ENCODE data around the gene GRIK3.

DNA sequence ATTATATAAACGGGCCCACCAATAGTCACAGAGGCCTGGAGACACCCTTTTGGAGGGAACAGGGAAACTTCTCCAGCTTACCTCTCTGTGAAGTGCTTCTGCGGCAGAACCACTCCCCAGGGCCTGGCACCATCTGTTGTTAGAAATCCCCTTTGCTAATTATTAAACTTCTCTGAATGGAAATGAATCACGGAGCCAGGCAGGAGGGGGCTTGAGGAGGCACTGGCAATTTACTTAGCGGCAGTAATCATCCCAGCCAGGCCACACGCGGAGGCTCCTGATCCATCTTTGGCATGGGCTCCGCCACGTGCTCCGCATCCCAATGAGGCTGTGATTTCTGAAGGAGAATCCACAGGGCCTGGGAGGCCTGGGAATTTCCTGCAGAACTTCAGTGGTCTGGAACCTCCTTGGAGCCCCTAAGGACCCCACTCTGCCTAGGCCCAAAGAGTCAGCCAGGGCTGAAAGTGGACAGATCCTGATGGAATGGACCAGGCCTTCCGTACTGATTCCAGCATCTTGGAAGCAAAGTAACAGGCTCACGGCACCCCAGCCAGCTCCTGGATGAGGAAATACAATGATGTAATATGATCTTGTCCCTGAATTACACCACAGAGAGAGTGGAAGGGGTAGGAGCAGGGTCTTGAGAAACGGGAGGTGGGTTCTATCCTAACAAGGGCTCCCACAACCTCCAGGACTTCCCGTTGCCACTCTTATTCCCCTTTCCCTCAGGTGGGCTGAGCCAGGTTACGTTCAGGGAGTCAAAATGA is 62.3 kb downstream of the GRIK3 start:
- TF ChIP-seq CTCF (IDR thresholded peaks at IDR 0.05; ENCODE audit: low read depth, low read length, poor library complexity, severe bottlenecking): no peak
- no peak for TF ChIP-seq EZH2phosphoT487 (IDR thresholded peaks at IDR 0.05; ENCODE audit: borderline replicate concordance, low read length)

All from DOHH2 (cell line).